Lower leg skin (tissue), 3 donors: ENCODE results near the gene NHLRC2.

Source experiments
- POLR2A ChIP-seq, 2 donors: fragments of 450-650 bp; IDR thresholded peaks; one replicate each; pipeline ENCODE4 v1.6.1; 2016 to 2017; ENCODE audit warnings: antibody characterized with exemption in 2 of 2, mild to moderate bottlenecking in 1 of 2, moderate library complexity in 1 of 2
- TF ChIP-seq, protein P1 (sequence below), 3 donors: fragments of 450-650 bp; IDR thresholded peaks; one replicate each; pipeline ENCODE4 v1.5.1; 2016; ENCODE audit warnings: antibody characterized with exemption in 3 of 3, mild to moderate bottlenecking in 3 of 3, moderate library complexity in 2 of 3

DNA sequence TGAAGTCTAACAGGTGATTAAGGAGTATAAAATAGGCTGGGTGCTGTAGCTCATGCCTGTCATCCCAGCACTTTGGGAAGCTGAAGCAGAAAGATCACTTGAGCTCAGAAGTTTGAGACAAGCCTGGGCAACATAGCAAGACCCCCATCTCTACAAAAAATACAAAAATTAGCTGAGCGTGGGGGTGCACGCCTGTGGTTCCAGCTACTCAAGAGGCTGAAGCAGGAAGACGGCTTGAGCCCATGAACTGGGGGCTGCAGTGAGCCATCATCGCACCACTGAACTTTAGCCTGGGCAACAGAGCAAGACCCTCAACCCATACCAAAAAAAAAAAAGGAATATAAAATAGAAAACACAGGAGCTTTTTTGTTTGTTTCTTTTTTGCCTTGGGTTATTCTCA is 48.0 kb upstream of the NHLRC2 start:
- TF ChIP-seq, protein P1, sequence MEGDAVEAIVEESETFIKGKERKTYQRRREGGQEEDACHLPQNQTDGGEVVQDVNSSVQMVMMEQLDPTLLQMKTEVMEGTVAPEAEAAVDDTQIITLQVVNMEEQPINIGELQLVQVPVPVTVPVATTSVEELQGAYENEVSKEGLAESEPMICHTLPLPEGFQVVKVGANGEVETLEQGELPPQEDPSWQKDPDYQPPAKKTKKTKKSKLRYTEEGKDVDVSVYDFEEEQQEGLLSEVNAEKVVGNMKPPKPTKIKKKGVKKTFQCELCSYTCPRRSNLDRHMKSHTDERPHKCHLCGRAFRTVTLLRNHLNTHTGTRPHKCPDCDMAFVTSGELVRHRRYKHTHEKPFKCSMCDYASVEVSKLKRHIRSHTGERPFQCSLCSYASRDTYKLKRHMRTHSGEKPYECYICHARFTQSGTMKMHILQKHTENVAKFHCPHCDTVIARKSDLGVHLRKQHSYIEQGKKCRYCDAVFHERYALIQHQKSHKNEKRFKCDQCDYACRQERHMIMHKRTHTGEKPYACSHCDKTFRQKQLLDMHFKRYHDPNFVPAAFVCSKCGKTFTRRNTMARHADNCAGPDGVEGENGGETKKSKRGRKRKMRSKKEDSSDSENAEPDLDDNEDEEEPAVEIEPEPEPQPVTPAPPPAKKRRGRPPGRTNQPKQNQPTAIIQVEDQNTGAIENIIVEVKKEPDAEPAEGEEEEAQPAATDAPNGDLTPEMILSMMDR (IDR thresholded peaks at IDR 0.05): no peak
- no peak for TF ChIP-seq POLR2A (IDR thresholded peaks at IDR 0.05)
